Left colon (tissue), 2 donors: ENCODE results near the gene VEGFA. TPM values are rescaled to one million over a fixed set of nuclear protein-coding genes. Genes with fewer than 3 reads are reported as not detected.
"Not testable (repeated sequence)": the region's sequence is repeated elsewhere in the genome, so short reads cannot be mapped to it uniquely, and the experiment has no call there.

Source experiments
- ATAC-seq: fragments of 200-7000 bp; cut with Tn5 transposase; one replicate; pipeline ENCODE4 v1.9.1; 2020; ENCODE audit warnings: mild to moderate bottlenecking, moderate library complexity
- DNase-seq, 2 donors: peaks; one replicate each; pipeline ENCODE4 v3.0.0-alpha.2; 2020
- intact Hi-C, 2 donors: fragments of 100-400 bp; cut with DNase I in 1 of 2; cut with micrococcal nuclease in 1 of 2; formaldehyde crosslinking; loops; one replicate each; pipeline versions ENCODE4 v1.11.2 to v1.14.0; 2022; cut with DNase I, micrococcal nuclease
- total RNA-seq, 2 donors: library from RNA; stranded (reverse); fragmentation: NEBNext Ultra II Directional; extraction: Animal tissue kit (Norgen Biotek cat#: 25700); gene quantifications; one replicate each; pipeline ENCODE4 v1.2.1, GENCODE V29; 2021
- donor health status: DM: no; HTN: no; CAD: no.
- donor health status: DM: yes; HTN: yes; CAD: no.

VEGFA gene
- total RNA-seq, 2 donors from 2014 or later, result 107 to 110 TPM

DNA sequence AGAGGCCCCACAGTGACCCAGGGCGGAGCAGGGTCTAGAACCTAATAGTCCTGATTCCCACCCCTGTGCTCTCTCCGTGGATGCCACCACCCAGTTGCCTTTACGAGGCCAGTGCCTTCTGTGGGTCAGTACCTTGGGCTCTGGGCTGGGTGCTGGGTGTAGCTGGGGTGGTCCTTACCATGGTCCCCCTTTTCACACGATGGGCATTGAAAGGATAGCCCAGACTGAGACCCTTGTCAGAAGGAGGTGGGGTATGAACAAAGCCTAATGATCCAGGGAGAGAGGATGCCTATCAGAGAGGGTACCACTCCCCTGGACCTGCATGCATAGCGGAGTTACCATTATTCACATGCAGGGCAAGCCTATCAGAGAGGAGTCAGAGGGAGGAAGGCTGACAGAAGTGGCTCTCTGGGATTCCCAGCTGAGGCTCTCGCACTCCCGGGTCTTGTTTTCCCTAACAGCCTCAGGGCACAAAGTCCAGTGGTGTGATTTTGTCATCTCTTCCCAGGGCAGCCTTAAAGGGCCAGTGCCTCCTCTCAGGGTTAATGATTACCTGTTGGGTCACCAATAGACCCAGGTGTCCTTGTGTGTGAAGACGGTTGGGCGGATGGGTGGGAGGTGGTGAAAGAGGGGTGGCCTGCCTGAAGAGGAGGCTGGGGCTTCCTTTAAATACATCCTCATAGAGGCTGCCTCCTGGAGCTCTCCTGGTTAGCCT, 36.2 kb downstream of the VEGFA start:
- intact Hi-C loops, result no loop called here
- ATAC-seq, result peak; percentile 77
- DNase-seq, result peak; percentile 73 to 87

DNA sequence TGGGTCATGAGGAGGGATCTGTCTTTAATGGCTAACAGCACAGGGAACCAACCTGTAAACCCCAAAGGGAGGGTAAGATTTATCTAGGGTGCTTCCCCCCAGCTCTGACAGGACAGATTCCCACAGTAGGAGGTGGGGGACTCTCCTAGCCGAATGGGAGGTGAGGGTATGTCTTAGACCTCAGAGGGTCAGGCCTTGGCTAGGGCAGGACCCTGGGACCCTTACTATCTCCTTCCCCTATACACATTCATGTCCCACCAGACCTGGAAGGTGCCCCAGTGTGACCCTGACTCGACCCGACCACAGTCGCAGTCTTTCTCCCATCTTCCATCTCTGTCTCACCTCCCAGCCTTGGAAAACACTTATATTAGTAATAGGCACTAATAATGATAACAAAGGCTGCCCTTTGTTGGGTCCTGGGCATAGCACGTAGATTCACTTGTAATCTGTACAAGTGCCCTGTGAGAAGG, 36.8 kb downstream of the VEGFA start:
- intact Hi-C loops, result no loop called here
- DNase-seq (no peak), ATAC-seq (no peak)

DNA sequence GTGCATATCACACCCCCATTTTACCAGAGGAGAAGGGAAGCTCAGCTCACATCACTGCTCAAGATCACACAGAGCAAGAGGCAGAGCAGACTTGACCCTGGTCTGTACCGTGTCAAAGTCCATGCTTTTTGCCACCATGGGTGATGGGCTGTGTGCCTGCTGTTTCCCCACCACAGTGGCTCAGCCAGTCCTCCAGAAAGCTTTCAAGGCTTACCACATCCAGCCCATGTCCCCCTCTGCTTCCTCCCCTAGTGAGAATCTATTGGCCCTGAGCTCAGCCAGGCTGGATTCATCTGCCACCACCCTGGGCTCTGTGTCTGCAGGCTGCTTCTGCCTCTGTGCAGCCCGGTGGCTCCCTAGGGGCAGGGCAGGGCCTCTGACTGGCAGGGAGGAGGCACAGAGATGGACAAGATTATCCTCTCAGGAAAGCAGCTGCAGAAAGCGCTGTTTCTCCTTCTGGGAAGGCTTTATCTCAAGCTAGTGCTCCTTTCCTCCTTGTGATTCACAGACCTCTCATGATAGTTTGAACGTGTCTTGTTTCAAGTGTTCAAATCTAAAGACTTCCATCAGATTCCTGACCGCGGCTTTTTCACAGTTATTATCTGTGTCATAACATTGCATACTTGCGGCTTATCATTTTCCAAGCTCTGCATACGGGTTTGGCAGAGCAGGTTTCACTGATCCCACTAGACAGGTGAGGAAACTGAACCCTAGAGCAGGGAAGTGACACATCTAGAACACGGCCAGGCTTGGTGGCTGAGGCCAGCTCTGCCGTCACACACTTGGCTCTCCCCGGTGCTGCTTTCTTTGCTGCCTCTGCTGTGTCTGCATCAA, 37.4 kb downstream of the VEGFA start:
- intact Hi-C loops, result no loop called here
- ATAC-seq (peak; percentile 39), DNase-seq (peak in 1 of 2 donors; percentile 50)

DNA sequence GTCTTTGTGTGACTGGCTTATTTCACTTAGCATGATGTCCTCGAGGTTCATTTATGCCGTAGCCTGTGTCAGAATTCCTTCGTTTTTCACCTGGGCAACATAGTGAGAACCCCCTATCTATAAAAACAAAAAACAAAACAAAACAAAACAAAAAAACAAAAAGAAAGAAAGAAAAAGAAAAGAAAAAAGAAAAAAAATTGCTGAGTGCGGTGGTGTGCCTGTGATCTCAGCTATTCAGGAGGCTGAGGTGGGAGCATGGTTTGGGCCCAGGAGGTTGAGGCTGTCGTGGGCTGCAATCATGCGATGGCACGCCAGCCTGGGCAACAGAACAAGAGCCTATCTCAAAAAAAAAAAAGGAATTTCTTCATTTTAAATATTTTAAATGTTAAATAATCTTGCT, 38.4 kb downstream of the VEGFA start:
- intact Hi-C loops, result no loop called here
- ATAC-seq (no peak), DNase-seq (no peak)

DNA sequence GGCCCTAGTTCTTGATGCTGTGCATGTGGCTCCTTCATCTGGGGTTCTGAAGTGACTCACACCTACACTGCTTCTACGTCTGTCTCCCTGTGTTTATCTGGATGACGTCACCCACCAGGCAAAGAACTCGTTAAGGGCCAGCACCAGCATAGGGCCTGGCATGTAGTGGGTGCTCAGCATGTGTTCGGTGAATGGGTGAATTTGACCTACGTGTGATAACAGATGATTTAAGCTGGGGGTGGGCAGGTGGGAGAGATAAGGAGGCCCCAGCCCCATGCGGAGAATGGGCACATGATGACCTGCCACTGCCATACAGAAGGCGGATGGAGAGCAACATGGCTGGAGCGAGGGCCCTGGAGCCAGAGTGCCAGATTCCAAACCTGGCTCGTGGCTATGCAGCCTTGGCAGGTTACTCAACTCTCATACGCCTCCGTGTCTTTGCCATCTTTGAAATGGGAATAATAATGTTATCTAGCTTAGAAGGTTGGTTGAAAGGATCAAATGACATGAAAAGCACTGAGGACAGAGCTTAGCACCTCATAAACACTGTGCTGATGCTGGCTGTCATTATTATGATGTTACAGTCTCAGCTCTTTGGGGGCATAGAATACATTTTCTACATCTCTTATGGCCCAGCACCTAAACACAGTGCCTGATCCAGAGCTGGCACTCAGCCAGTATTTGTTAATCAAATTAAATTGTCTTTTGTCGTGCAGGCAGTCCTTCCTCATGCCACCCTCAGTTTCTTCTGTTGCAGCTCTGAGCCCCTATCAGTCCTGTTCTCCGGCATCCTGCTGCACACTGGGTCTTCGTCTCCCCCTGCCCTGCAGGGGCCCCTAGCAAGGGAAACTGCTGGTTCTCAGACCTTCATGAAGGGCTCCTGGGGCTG, 39.6 kb downstream of the VEGFA start:
- no peak for ATAC-seq
- no peak for DNase-seq
- intact Hi-C loops, result no loop called here

DNA sequence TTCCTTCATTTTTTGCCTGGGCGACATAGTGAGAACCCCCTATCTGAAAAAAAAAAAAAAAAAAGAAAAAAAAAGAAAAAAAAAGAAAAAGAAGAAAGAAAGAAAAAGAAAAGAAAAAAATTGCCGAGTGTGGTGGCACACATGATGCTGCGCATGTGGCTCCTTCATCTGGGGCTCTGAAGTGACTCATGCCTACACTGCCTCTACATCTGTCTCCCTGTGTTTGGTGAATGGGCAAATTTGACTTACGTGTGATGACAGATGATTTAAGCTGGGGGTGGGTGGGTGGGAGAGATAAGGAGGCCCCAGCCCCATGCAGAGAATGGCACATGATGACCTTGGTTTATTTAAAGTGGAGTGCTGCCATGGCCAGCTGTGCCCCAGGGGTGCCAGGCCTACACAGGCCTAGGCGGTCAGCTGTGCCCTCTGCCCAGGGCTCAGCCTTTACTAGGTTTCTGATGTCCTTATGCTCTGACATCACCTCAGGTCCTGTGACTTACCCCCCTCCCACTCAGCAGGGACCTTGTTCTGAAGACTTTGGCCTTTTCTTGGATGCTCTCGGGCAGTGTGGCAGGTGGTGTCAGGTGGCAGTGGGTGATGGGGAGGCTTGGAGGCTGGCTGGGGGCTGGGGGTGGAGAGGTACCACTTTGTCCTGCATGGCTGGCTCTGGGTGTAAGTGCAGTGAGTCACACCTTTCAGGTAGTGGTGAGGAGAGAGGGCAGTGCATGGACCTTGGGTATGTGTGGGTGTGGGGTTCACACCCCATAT, 41.1 kb downstream of the VEGFA start:
- intact Hi-C loops, result no loop called here
- DNase-seq (no peak), ATAC-seq (peak; percentile 35)

DNA sequence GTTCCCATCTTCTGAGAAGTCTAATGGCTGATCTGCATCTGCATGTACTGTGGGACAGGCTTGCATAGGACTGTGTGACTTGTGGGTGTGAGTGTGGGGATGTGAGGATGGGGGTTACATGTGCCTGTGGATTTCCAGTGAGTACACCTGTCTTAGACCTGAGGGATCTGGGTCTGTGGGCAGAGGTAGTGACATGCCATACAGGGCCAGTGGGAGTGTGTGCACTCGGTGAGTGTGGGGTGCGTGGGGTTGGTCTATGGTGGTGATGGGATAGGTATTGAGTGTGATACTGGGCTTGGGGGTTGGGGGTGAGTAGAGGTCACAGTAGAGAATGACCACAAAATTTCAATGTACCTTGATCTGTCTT, 41.7 kb downstream of the VEGFA start:
- no peak for DNase-seq
- intact Hi-C loops, result no loop called here
- no peak for ATAC-seq

DNA sequence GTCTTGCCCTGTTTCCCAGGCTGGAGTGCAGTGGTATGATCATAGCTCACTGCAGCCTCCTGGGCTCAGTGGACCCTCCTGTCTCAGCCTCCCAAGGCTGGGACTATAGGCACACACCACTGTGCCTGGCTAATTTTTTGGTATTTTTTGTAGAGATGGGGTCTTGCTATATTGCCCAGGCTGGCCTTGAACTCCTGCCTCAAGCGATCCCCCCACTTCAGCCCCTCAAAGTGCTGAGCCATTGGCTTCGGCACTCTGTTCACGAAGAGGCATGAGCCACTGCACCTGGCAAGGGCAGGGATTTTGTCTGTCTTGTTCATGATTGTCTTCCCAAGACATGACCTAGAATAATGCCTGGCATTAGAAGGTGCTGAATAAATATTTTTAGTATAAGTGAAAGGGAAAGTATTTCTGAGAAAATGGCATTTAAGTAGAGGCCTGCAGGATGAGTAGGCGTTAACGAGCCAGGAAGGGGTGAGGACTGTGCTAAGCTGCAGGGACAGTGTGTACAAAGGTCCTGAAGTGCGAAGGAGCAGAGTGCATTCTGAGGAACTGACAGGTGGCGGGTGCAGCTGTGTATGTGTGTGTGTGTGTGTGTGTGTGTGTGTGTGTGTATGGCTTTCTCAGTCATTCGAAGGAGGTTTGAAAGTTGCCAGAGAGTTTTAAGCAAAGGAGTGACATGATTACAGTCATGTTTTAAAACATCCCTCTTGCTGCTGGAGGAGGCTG, 43.0 kb downstream of the VEGFA start:
- ATAC-seq, result peak; percentile 90
- peak; percentile 79 to 92 for DNase-seq
- intact Hi-C loops, result no loop called here

DNA sequence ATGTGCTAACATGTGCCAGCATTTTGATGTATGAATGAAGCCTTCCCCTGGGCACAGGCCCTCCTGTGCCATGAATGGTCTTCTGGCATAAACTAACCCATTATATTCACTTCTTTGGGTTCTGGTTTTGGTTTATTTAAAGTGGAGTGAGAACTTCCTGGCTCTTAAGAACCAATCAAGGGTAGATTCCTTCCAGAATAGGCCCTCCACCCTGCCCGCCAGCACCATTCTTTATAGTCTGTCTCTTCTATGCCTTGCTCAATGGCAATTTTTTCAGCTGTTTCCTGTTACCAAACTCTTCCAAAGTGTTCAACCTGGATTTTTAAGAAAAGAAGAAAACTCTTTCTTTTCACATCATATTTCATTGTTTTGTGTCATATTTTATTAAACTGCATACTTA, 44.1 kb downstream of the VEGFA start:
- ATAC-seq (peak; percentile 24), DNase-seq (no peak)
- intact Hi-C loops, result no loop called here

DNA sequence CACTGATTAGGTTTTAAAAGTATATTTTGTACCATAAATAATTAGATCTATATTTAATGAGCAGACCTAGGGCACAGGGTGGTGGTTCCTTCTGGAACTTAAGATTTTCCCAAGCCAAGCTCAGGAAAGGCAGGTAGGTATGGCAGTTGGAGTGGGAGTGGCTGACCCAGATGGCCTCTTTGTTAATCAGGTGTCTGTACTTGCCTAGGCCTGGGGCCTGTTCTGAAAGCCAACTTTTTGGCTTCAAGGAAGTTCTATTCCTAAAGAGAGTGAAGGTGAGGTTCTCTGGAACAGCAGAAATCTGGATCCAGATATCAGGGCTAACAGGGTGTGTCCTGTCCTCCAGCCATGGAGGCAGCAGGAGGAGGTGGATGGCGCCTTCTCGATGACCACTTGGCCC, 44.9 kb downstream of the VEGFA start:
- peak; percentile 17 for ATAC-seq

DNA sequence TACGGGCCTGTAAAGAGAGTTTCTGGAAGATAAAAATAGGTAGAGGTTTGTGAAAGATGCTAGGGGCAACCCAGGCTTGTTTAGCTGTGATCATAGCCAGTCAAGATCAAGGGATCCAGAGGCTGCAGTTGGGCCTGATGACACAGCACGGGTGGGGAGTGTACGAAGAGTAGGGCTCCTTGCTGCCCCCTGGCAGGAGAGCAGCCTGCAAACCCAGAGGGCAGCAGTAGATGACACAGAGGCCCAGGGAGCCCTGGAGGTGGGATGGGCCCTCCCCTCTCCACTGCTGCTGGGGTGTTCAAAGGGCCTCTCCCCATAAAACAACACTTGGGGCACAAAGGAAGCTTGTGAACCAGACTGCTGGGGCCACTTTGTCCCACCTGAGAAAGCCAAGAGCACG, 47.2 kb downstream of the VEGFA start:
- DNase-seq (peak in 1 of 2 donors; percentile 67), ATAC-seq (peak; percentile 37)
- intact Hi-C loops, result no loop called here

More for the DNA sequence above, 44.9 kb downstream of the VEGFA start:
- intact Hi-C loops, result no loop called here
- DNase-seq, result no peak

DNA sequence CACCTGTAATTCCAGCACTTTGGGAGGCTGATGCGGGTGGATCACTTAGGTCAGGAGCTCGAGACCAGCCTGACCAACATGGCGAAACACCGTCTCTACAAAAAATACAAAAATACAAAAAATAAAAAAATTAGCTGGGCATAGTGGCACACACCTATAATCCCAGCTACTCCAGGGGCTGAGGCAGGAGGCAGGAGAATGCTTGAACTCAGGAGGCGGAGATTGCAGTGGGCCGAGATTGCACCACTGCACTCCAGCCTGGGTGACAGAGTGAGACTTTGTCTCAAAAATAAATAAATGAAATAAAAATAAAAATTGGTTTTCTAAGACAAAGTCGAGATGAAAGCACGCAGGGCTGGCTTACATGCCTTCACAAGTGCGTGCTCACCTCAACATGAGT, 49.0 kb downstream of the VEGFA start:
- ATAC-seq, DNase-seq, intact Hi-C loops: not testable (repeated sequence)

DNA sequence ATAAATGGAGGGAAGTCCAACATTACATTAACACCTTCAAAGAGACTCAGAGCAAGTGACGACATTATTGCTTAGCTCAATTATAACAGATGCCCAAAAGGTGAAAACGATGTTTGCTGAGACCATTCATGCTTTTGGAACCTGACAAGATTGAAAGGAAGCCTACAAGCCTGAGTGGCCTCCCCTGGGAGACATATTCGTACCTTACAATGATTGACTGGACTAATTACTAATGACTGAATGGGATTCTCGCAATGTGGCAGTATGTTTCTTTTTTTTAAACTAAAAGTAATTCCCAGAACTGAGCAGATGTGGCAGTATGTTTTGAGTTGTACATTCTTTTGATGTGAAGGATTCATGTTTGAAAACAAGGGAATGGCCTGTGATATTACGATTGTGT, 49.9 kb downstream of the VEGFA start:
- no peak for ATAC-seq
- intact Hi-C loops, result no loop called here
- DNase-seq, result no peak

DNA sequence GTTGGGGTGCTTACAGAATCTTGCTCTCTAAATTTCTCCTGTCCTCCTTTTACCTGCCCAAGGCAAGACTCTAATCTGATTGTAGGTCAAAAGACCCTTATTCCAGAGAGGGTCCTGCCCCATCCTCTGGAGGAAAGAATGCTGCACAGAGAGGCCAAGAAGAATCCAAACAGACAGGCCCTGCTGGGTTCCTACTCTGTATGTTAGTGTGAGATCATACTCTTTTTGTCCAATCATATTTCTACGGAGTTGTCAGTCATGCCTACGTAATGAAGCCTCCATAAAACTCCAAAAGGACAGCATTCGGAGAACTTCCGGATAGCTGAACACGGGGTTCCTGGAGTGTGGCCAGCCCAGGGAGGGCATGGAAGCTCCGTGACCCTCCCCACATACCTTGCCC, 50.5 kb downstream of the VEGFA start:
- intact Hi-C loops, result no loop called here
- no peak for DNase-seq

DNA sequence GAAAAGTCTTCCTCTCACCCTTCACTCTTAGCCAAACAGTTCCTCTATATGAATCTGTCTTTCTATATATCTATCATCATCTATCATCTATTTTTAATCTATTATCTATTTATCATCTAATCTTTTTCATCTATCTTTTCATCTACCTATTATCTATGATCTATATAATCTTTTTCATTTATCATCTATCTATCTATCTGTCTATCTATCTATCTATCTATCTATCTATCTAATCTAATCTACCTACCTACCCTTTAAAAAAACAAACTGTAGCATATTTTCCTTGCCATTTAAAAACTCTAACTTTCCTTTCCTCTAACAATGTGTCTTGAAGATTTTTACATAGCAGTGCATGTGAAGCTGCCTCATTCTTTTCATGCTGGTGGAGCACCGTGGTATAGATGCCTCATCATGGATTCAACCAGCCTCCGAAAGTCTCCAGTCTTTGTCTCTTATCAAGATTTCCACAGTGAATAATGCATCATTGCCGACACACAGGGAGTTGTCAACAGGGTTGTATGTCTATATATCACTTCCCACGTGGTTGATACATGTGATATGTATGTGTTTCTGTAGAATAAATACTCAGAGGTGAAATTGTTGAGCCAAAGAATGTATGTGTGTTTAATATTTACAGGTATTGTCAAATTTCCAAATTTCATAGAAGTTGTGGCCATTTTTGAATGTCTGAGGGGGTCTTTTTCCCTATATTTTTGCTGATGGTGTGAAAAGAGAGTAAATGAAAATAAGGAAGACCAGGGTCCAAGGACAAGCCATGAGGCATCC, 51.3 kb downstream of the VEGFA start:
- DNase-seq, result no peak
- no peak for ATAC-seq
- intact Hi-C loops, result no loop called here

More for the DNA sequence above, 50.5 kb downstream of the VEGFA start:
- no peak for ATAC-seq

DNA sequence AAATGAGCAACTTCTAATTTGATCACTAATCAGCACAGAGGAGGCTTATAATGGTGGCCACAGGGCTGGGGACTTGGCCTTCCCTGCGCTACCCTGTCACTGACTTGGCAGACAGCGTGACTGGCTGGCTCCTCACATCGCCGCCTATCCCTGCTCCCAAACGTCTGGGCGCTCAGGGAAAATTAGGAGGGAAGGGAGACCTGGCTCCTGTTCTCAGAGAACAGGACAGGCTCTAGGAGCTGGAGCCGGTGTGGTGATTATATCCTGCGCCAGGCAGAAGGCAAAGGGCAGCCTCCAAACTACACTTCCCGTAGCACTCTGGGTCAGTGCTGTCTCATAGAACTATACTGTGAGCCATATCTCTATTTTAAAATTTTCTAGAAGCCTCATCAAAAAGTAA, 53.4 kb downstream of the VEGFA start:
- ATAC-seq (peak; percentile 61), DNase-seq (no peak)
- intact Hi-C loops, result no loop called here
